Thoracic aorta (tissue), 2 donors: ENCODE results near the gene ZFPM1. TPM values are rescaled to one million over a fixed set of nuclear protein-coding genes. Genes with fewer than 3 reads are reported as not detected.

Source experiments
- ATAC-seq: fragments of 150-250 bp; one replicate; pipeline ENCODE4 v1.8.0; 2017; ENCODE audit warnings: low read depth; ENCODE audit not compliant: insufficient number of reproducible peaks, low FRiP score
- DNase-seq: peaks from one replicate; pipeline ENCODE4 v3.0.0-alpha.2; 2020; ENCODE audit warnings: low spot score
- H3K27ac ChIP-seq, 2 donors: fragments of 200-600 bp; sonication (generic); 1 replicate in 1 of 2; 2 replicates in 1 of 2; pipeline ENCODE4 v1.5.1; 2016; ENCODE audit warnings: mild to moderate bottlenecking in 2 of 2, moderate library complexity in 2 of 2
- H3K27me3 ChIP-seq: fragments of 200-600 bp; sonication (generic); replicated peaks from 2 replicates; pipeline ENCODE4 v1.6.0; 2016; ENCODE audit warnings: mild to moderate bottlenecking; ENCODE audit not compliant: insufficient read depth
- H3K36me3 ChIP-seq: fragments of 200-600 bp; sonication (generic); one replicate; pipeline ENCODE4 v1.5.1; 2016
- H3K4me1 ChIP-seq, 2 donors: fragments of 200-600 bp; sonication (generic); 1 replicate in 1 of 2; 2 replicates in 1 of 2; pipeline versions ENCODE4 v1.5.1 to v1.6.0; 2016; ENCODE audit warnings: low read depth in 2 of 2, mild to moderate bottlenecking in 1 of 2; ENCODE audit not compliant: control insufficient read depth in 1 of 2
- H3K4me3 ChIP-seq: fragments of 200-600 bp; sonication (generic); 2 replicates; pipeline ENCODE4 v1.5.1; 2016; ENCODE audit warnings: mild to moderate bottlenecking
- H3K9me3 ChIP-seq: fragments of 200-600 bp; sonication (generic); 2 replicates; pipeline ENCODE4 v1.5.1; 2016
- total RNA-seq, 2 donors: library from RNA; depleted of rRNA; stranded (reverse); fragments of >200 nt; gene quantifications; one replicate each; pipeline versions ENCODE4 v1.1.0 to v1.2.3, GENCODE V29; 2016
- TF ChIP-seq, protein P1 (sequence below): fragments of 200-600 bp; sonication (generic); IDR thresholded peaks from one replicate; pipeline ENCODE4 v1.5.1; 2019; ENCODE audit warnings: antibody characterized with exemption

The ZFPM1 gene
- total RNA-seq, 2 donors from 2014 or later, result 1.8 to 2.5 TPM

- H3K9me3 ChIP-seq, result no peaks in the 10 kb centered on the region
- DNase-seq, result no peak
- no peak for ATAC-seq
- TF ChIP-seq, protein P1, sequence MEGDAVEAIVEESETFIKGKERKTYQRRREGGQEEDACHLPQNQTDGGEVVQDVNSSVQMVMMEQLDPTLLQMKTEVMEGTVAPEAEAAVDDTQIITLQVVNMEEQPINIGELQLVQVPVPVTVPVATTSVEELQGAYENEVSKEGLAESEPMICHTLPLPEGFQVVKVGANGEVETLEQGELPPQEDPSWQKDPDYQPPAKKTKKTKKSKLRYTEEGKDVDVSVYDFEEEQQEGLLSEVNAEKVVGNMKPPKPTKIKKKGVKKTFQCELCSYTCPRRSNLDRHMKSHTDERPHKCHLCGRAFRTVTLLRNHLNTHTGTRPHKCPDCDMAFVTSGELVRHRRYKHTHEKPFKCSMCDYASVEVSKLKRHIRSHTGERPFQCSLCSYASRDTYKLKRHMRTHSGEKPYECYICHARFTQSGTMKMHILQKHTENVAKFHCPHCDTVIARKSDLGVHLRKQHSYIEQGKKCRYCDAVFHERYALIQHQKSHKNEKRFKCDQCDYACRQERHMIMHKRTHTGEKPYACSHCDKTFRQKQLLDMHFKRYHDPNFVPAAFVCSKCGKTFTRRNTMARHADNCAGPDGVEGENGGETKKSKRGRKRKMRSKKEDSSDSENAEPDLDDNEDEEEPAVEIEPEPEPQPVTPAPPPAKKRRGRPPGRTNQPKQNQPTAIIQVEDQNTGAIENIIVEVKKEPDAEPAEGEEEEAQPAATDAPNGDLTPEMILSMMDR, result no peak
- no peaks in the 10 kb centered on the region for H3K36me3 ChIP-seq
- H3K4me3 ChIP-seq, result no peak overlapping the region
- peaks cover 0 to 7% of the 10 kb centered on the region in 2 donors for H3K4me1 ChIP-seq
- no peaks in the 10 kb centered on the region for H3K27me3 ChIP-seq
- no peak overlapping the region for H3K27ac ChIP-seq
Measured at GRCh38 chr16:88442383-88442726, 10.7 kb upstream of the ZFPM1 start.

- no peak for DNase-seq
- TF ChIP-seq, protein P1, result peak; percentile 94
Measured at GRCh38 chr16:88442727-88443576, 10.1 kb upstream of the ZFPM1 start.

GRCh38 chr16:88444826-88445582 is 8.1 kb upstream of the ZFPM1 start:
- H3K4me1 ChIP-seq, result peaks cover 0 to 7% of the 10 kb centered on the region in 2 donors
- TF ChIP-seq, protein P1, result no peak
- no peak overlapping the region for H3K4me3 ChIP-seq
- no peaks in the 10 kb centered on the region for H3K9me3 ChIP-seq
- H3K27ac ChIP-seq, result no peak overlapping the region
- DNase-seq (no peak), ATAC-seq (no peak)
- no peaks in the 10 kb centered on the region for H3K36me3 ChIP-seq
- no peaks in the 10 kb centered on the region for H3K27me3 ChIP-seq

More at GRCh38 chr16:88442727-88443576, 10.1 kb upstream of the ZFPM1 start:
- H3K36me3 ChIP-seq, result no peaks in the 10 kb centered on the region
- no peak overlapping the region for H3K27ac ChIP-seq
- no peaks in the 10 kb centered on the region for H3K27me3 ChIP-seq
- no peaks in the 10 kb centered on the region for H3K9me3 ChIP-seq
- no peak overlapping the region for H3K4me3 ChIP-seq
- H3K4me1 ChIP-seq, result peaks cover 0 to 7% of the 10 kb centered on the region in 2 donors
- no peak for ATAC-seq

- ATAC-seq (no peak), DNase-seq (no peak)
- TF ChIP-seq, protein P1, result no peak
- Histone ChIP-seq H3K27ac (no peak overlapping the region), H3K4me1 (peaks cover 0 to 7% of the 10 kb centered on the region in 2 donors), H3K27me3 (no peaks in the 10 kb centered on the region), H3K36me3 (no peaks in the 10 kb centered on the region), H3K9me3 (no peaks in the 10 kb centered on the region), H3K4me3 (no peak overlapping the region)
Measured at GRCh38 chr16:88445583-88445960, 7.5 kb upstream of the ZFPM1 start.

DNA sequence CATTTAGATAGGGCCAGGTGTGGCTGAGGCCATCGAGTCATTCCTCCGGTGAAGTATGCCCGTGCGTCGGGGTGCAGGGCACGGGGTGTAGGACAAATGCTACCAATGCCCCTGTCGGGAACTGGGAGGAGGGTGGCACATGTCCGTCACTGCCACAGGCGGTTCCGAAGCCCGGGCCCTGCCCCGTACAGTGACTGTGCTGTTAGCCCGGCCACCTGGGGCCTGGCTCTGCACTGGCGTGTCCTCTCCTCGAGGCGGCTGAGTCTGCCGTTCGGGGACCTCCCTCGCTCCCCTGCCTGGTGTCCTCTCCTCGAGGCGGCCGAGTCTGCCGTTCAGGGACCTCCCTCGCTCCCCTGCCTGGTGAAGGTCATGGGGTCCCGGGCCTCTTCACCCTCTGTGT is 7.0 kb upstream of the ZFPM1 start:
- TF ChIP-seq, protein P1, result no peak
- no peaks in the 10 kb centered on the region for H3K27me3 ChIP-seq
- no peaks in the 10 kb centered on the region for H3K9me3 ChIP-seq
- no peak overlapping the region for H3K4me3 ChIP-seq
- ATAC-seq, result no peak
- H3K4me1 ChIP-seq, result peaks cover 0 to 7% of the 10 kb centered on the region in 2 donors
- DNase-seq, result no peak
- no peaks in the 10 kb centered on the region for H3K36me3 ChIP-seq
- no peak overlapping the region for H3K27ac ChIP-seq
